ENCODE measurements around the gene SMOC2. TPM values are rescaled to one million over a fixed set of nuclear protein-coding genes. Genes with fewer than 3 reads are reported as not detected.

The SMOC2 gene
- total and polyA plus RNA-seq, 4 experiments from 2014 or later: not detected

DNA sequence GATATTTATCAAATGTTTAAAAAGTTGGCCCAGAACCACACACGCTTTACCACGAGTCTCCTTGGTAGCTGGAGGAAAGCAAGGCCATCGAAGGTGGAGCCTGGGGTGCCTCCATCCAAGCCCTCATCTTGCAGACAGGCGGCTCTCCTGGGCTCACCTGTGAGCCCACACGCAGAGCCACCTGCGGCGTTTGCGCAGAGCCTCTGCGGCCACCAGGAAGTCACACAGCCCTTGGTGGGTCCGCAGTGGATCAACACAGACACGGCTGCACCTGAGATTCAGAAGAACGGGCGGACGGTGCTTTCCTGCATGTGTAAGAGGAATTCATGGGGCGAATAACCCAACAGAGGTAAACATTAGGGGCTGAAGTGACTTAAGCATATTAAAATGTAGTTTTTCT is 24.5 kb upstream of the SMOC2 start:
- H3K27ac Mint-ChIP-seq: no peak overlapping the region
- no peak overlapping the region for H3K27ac ChIP-seq (ENCODE audit: low read depth, low read length)
- ChIA-PET CTCF (ENCODE audit: partially characterized antibody) (no interaction called here), POLR2A (ENCODE audit: partially characterized antibody) (no interaction called here)
- no peaks in the 10 kb centered on the region for H3K9me3 ChIP-seq (ENCODE audit: control insufficient read depth in 1 of 2, low read length in 2 of 2)
- no peak overlapping the region for H3K4me3 ChIP-seq (ENCODE audit: low read length in 2 of 2)
- intact Hi-C loops (cut with micrococcal nuclease): no loop called here
- H3K27me3 Mint-ChIP-seq: peaks cover 0 to 3% of the 10 kb centered on the region in 2 donors
- DNase-seq: no peak
- H3K4me1 Mint-ChIP-seq: no peaks in the 10 kb centered on the region
- no peaks in the 10 kb centered on the region for H3K9me3 Mint-ChIP-seq
- H3K4me3 Mint-ChIP-seq: no peak overlapping the region
- H3K4me1 ChIP-seq (ENCODE audit: insufficient read depth, low read length): no peaks in the 10 kb centered on the region
- no peaks in the 10 kb centered on the region for H3K36me3 Mint-ChIP-seq
- no peaks in the 10 kb centered on the region for H3K36me3 ChIP-seq (ENCODE audit: insufficient read depth, low read length)
- H3K27me3 ChIP-seq (ENCODE audit: insufficient read depth, low read length): no peaks in the 10 kb centered on the region

DNA sequence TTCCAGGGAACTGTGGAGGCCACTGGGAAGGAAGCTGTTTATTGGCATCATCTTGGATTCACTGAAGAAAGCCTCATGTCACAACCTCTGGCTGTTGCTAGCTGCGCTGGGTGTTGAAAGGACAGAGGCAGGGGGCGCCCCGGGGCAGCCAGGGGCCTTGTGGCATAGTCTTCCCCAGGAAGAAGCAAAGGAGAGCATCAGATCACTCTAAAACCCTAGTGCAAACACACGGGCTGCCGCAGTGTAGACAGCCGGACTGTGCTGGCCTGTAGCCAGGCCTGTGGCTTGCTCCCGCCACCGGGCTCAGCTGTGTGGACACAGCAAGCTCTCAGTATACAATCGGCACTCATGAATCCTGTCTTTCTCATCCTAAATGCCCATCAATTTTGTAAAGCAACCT is 23.8 kb upstream of the SMOC2 start:
- ChIA-PET CTCF (ENCODE audit: partially characterized antibody) (no interaction called here), POLR2A (ENCODE audit: partially characterized antibody) (no interaction called here)
- intact Hi-C loops (cut with micrococcal nuclease): no loop called here
- Histone ChIP-seq H3K27me3 (ENCODE audit: insufficient read depth, low read length) (no peaks in the 10 kb centered on the region), H3K27ac (ENCODE audit: low read depth, low read length) (no peak overlapping the region), H3K36me3 (ENCODE audit: insufficient read depth, low read length) (no peaks in the 10 kb centered on the region), H3K9me3 (ENCODE audit: control insufficient read depth in 1 of 2, low read length in 2 of 2) (no peaks in the 10 kb centered on the region), H3K4me1 (ENCODE audit: insufficient read depth, low read length) (no peaks in the 10 kb centered on the region), H3K4me3 (ENCODE audit: low read length in 2 of 2) (no peak overlapping the region)
- DNase-seq: no peak
- H3K27me3 Mint-ChIP-seq: peaks cover 0 to 3% of the 10 kb centered on the region in 2 donors
- H3K36me3 Mint-ChIP-seq: no peaks in the 10 kb centered on the region
- no peaks in the 10 kb centered on the region for H3K9me3 Mint-ChIP-seq
- H3K4me3 Mint-ChIP-seq: no peak overlapping the region
- H3K27ac Mint-ChIP-seq: no peak overlapping the region
- H3K4me1 Mint-ChIP-seq: no peaks in the 10 kb centered on the region

DNA sequence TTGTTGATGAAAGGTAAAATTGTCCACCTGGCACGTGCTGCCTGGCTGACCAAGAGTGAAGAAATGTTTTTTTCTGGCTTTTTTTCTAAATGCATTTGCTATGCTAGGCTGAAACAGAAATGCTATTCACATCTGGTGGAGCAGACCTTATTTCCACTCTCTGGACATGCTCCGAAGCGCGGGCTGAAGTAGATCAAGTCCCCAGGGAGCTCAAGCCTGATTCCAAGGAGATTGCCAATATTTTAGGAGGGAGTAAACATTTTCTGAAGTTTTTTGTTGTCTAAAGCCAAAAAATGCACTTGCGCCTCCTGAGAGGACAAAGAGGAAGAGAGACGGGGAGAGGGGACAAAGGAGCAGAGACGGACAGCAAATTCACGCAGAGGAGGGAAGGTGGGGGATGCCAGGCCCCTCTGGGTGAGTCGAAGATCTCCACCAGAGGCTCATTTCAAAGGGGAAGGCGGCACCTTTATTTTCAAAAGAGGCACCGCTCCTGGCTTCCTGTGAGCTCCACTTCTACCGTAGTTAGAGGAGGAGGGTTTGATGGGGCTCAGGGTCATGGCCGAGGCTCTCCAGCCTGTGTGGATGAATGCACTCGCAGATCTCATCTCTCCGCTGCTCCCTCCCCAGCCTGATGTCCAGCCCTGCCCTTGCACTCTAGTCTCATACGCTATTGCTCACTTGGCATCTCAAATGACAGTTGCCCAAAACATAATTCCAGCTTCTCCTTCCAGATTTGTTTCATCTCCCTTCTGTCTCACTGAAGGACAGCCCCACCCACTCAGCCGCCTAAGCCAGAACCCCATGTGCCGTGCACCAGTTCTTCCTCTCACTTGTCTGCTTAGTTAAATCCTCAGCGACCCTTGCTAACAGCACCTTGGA is 23.1 kb upstream of the SMOC2 start:
- ChIA-PET CTCF (ENCODE audit: partially characterized antibody) (no interaction called here), POLR2A (ENCODE audit: partially characterized antibody) (no interaction called here)
- no peak overlapping the region for H3K27ac Mint-ChIP-seq
- Histone ChIP-seq H3K27me3 (ENCODE audit: insufficient read depth, low read length) (no peaks in the 10 kb centered on the region), H3K4me1 (ENCODE audit: insufficient read depth, low read length) (no peaks in the 10 kb centered on the region), H3K36me3 (ENCODE audit: insufficient read depth, low read length) (no peaks in the 10 kb centered on the region), H3K4me3 (ENCODE audit: low read length in 2 of 2) (no peak overlapping the region), H3K27ac (ENCODE audit: low read depth, low read length) (no peak overlapping the region), H3K9me3 (ENCODE audit: control insufficient read depth in 1 of 2, low read length in 2 of 2) (no peaks in the 10 kb centered on the region)
- DNase-seq: no peak
- H3K4me1 Mint-ChIP-seq: no peaks in the 10 kb centered on the region
- no peaks in the 10 kb centered on the region for H3K36me3 Mint-ChIP-seq
- intact Hi-C loops (cut with micrococcal nuclease): no loop called here
- H3K27me3 Mint-ChIP-seq: peaks cover 0 to 3% of the 10 kb centered on the region in 2 donors
- no peak overlapping the region for H3K4me3 Mint-ChIP-seq
- H3K9me3 Mint-ChIP-seq: no peaks in the 10 kb centered on the region

GRCh38 chr6:168418711-168419121 is 22.3 kb upstream of the SMOC2 start:
- no peaks in the 10 kb centered on the region for H3K9me3 Mint-ChIP-seq
- Histone ChIP-seq H3K27ac (ENCODE audit: low read depth, low read length) (no peak overlapping the region), H3K4me3 (ENCODE audit: low read length in 2 of 2) (no peak overlapping the region), H3K9me3 (ENCODE audit: control insufficient read depth in 1 of 2, low read length in 2 of 2) (no peaks in the 10 kb centered on the region), H3K4me1 (ENCODE audit: insufficient read depth, low read length) (no peaks in the 10 kb centered on the region), H3K27me3 (ENCODE audit: insufficient read depth, low read length) (no peaks in the 10 kb centered on the region), H3K36me3 (ENCODE audit: insufficient read depth, low read length) (no peaks in the 10 kb centered on the region)
- H3K4me1 Mint-ChIP-seq: no peaks in the 10 kb centered on the region
- CTCF ChIA-PET (ENCODE audit: partially characterized antibody): no interaction called here
- DNase-seq: no peak
- intact Hi-C loops (cut with micrococcal nuclease): no loop called here
- no peak overlapping the region for H3K27ac Mint-ChIP-seq
- POLR2A ChIA-PET (ENCODE audit: partially characterized antibody): no interaction called here
- no peak overlapping the region for H3K4me3 Mint-ChIP-seq
- H3K27me3 Mint-ChIP-seq: peaks cover 0 to 3% of the 10 kb centered on the region in 2 donors
- H3K36me3 Mint-ChIP-seq: no peaks in the 10 kb centered on the region

GRCh38 chr6:168419569-168419968 is 21.4 kb upstream of the SMOC2 start:
- Mint-ChIP-seq H3K27me3 (peaks cover 0 to 3% of the 10 kb centered on the region in 2 donors), H3K9me3 (no peaks in the 10 kb centered on the region), H3K27ac (no peak overlapping the region), H3K4me3 (no peak overlapping the region), H3K36me3 (no peaks in the 10 kb centered on the region), H3K4me1 (no peaks in the 10 kb centered on the region)
- no peak for DNase-seq
- no peaks in the 10 kb centered on the region for H3K9me3 ChIP-seq (ENCODE audit: control insufficient read depth in 1 of 2, low read length in 2 of 2)
- no peaks in the 10 kb centered on the region for H3K4me1 ChIP-seq (ENCODE audit: insufficient read depth, low read length)
- intact Hi-C loops (cut with micrococcal nuclease): no loop called here
- H3K36me3 ChIP-seq (ENCODE audit: insufficient read depth, low read length): no peaks in the 10 kb centered on the region
- no peak overlapping the region for H3K27ac ChIP-seq (ENCODE audit: low read depth, low read length)
- H3K4me3 ChIP-seq (ENCODE audit: low read length in 2 of 2): no peak overlapping the region
- ChIA-PET POLR2A (ENCODE audit: partially characterized antibody) (no interaction called here), CTCF (ENCODE audit: partially characterized antibody) (interaction anchor here (2.3 kb wide), 1 partner anchor 49 kb away, joined by 6 read pairs; no protein-coding TSS in a partner anchor)
- H3K27me3 ChIP-seq (ENCODE audit: insufficient read depth, low read length): no peaks in the 10 kb centered on the region

GRCh38 chr6:168420084-168420483 is 20.9 kb upstream of the SMOC2 start:
- H3K9me3 ChIP-seq (ENCODE audit: control insufficient read depth in 1 of 2, low read length in 2 of 2): no peaks in the 10 kb centered on the region
- Mint-ChIP-seq H3K27ac (no peak overlapping the region), H3K36me3 (no peaks in the 10 kb centered on the region), H3K9me3 (no peaks in the 10 kb centered on the region), H3K4me3 (no peak overlapping the region), H3K27me3 (peaks cover 0 to 3% of the 10 kb centered on the region in 2 donors), H3K4me1 (no peaks in the 10 kb centered on the region)
- H3K27me3 ChIP-seq (ENCODE audit: insufficient read depth, low read length): no peaks in the 10 kb centered on the region
- POLR2A ChIA-PET (ENCODE audit: partially characterized antibody): no interaction called here
- H3K27ac ChIP-seq (ENCODE audit: low read depth, low read length): no peak overlapping the region
- CTCF ChIA-PET (ENCODE audit: partially characterized antibody): interaction anchor here (2.3 kb wide), 1 partner anchor 50 kb away, joined by 6 read pairs; no protein-coding TSS in a partner anchor
- no peak overlapping the region for H3K4me3 ChIP-seq (ENCODE audit: low read length in 2 of 2)
- no peak for DNase-seq
- no peaks in the 10 kb centered on the region for H3K4me1 ChIP-seq (ENCODE audit: insufficient read depth, low read length)
- H3K36me3 ChIP-seq (ENCODE audit: insufficient read depth, low read length): no peaks in the 10 kb centered on the region
- intact Hi-C loops (cut with micrococcal nuclease): no loop called here

DNA sequence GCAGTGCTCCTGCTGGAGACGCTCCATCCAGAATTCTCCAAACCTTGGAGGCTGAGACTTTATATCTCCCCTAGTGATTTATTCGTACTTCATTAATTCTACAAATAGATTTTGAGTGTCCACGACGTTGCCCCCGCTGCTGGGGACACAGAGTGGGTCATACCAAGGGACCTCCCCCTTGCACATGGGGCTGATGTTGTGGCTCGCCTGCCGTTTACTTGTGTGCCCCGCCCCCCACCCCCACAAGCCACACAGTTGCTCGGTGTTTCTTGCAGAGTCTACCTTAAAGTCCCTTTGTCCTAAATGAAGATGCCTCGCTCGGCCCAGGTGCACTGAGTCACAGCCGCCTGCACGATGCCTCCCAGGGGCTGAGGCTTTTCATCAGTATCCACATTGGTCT is 20.3 kb upstream of the SMOC2 start:
- Mint-ChIP-seq H3K9me3 (no peaks in the 10 kb centered on the region), H3K27ac (no peak overlapping the region), H3K4me3 (no peak overlapping the region), H3K27me3 (peaks cover 0 to 3% of the 10 kb centered on the region in 2 donors), H3K36me3 (no peaks in the 10 kb centered on the region), H3K4me1 (no peaks in the 10 kb centered on the region)
- no peaks in the 10 kb centered on the region for H3K27me3 ChIP-seq (ENCODE audit: insufficient read depth, low read length)
- no peaks in the 10 kb centered on the region for H3K4me1 ChIP-seq (ENCODE audit: insufficient read depth, low read length)
- H3K9me3 ChIP-seq (ENCODE audit: control insufficient read depth in 1 of 2, low read length in 2 of 2): no peaks in the 10 kb centered on the region
- intact Hi-C loops (cut with micrococcal nuclease): no loop called here
- no peak for DNase-seq
- H3K4me3 ChIP-seq (ENCODE audit: low read length in 2 of 2): no peak overlapping the region
- ChIA-PET POLR2A (ENCODE audit: partially characterized antibody) (no interaction called here), CTCF (ENCODE audit: partially characterized antibody) (interaction anchor here (2.3 kb wide), 1 partner anchor 50 kb away, joined by 6 read pairs; no protein-coding TSS in a partner anchor)
- no peak overlapping the region for H3K27ac ChIP-seq (ENCODE audit: low read depth, low read length)
- H3K36me3 ChIP-seq (ENCODE audit: insufficient read depth, low read length): no peaks in the 10 kb centered on the region
